Hippocampal formation (tissue), 2 donors: ENCODE data around the gene KRTAP10-4.
"Not testable (repeated sequence)": the region's sequence is repeated elsewhere in the genome, so short reads cannot be mapped to it uniquely, and the experiment has no call there.

Source experiments
- DNase-seq, 2 donors: peaks; one replicate each; lab custom pipeline; 2025; lab: John Stamatoyannopoulos, UW

KRTAP10-4 gene

DNA sequence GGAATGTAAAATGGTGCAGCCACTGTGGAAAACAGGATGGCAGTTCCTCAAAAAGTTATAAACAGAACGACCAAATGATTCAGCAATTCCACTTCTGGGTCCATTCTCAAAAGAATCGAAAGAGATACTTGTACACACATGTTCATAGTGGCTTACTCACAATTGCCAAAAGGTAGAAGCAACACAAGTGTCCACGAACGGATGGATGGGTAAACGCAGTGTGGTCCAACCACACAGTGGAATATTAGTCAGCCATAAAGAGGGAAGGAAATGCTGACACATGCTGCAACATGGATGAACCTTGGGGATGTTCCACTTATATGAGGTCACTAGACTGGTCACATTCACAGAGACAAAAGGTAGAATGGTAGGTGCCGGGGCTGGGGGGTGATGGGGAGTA, 38.8 kb upstream of the KRTAP10-4 start:
- DNase-seq, result no peak

DNA sequence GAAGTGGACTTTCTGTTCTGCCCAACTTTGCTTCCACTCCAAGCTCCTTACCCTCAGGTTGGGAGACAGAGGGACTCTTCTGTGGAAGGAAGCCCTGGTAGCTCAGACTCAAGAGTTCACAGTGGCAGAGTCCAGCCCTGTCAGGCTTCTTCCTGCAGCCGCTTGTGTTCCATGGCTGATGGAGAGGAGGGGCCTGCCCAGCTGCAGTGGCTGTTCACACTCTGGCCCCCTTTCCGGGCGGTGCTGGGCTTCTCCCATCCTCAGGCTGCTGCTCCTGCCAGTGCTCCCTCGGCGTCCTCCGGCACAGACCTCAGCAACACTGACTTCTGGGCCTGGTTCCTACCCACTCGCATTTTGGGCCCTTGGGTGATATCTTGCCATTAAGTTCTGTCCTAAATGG, 37.6 kb upstream of the KRTAP10-4 start:
- no peak for DNase-seq

DNA sequence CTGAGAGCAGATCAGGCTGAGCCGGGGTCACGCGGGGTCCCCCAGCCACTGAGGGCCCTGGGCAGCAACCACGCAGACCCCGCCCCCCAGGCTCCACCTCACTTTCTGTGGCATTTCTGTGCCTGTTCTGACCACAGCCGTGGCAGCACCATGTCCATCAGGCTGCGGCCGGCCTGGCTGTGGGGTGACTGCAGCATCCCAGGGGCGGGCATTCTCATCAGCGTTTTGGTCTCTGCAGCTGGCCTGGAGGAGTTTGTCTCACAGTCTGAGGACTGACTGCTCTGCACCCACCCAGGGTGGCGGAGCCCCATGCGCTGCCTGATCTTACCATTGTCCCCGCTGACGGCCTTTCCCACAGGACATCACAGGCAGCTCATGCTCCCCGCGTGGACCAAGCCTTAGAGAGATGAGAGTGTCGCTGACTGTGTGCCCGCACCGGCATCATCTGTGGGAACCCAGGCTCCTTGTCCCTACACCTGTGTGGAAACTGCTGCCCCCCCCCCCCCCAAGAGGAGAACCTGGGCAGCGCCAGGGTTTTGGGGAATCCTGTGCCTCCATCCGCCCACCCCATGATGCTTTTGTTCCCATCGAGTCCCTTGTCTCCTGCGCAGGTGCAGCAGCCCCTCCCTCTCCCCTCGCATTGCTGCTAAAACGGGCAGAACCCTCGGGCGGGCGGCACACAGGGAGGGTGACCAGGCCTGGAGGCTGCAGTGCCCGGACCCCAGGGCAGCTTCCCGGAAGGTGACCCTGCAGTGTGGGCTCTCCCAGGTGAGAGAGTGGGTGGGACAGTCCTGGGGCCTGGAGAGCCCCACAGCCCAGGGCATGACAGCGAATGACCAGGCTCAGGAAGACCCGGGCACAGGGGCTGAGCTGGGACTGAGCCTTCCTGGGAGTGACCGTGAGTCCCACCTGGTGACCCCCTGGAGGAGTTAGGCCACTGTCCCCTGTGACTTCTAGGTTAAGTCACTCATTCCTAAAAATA, 35.3 kb upstream of the KRTAP10-4 start:
- no peak for DNase-seq

DNA sequence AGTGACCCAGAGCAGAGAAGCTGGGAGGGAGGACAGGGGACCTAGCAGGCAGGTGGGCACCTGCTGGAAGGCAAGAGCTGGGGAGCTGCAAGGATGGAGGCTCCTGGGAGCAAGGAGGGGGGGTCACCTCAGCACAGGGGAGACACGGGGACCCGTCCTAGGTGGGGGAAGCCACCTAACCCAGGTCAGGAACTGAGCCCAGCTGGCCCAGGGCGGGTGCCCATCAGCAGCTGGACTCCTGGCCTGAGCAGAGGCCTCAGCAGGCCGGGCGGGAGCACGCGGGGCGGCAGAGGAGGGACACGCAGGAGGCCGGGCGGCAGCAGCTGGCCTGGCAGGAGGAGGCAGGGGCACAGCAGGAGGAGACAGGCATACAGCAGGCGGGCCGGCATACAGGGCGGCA, 34.5 kb upstream of the KRTAP10-4 start:
- no peak for DNase-seq

DNA sequence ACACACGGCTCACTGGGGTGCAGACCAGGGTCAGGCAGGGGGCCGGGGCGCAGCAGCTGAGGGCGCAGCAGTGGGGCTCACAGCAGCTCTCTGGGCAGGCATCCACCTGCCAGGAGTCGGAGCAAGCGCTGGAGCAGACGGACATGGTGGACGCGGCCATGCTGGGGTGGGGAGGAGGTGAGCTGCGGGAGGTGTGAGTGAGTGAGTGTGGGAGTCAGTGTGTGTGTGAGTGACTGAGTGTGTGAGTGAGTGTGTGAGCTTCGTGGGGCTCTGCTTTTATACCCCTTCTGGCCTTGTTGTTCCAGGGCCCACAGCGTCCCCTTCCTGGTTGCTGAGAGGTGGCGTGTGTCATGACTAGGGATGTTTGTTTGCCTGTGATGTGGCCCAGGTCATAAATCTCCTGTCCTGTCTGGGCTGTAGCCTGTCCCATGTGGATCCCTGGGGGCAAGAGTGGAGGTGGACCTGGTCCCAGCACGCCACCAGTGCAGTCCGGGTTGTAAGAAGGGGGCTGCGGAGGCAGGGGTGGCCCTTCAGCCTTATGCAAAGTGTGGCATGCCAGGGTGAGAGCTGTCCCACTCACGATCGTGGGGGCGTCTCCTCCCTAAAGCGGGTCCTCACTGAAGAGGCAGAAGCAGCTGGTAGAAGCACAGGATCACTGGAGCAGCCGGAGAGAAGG, 33.4 kb upstream of the KRTAP10-4 start, which contains the start of gene KRTAP10-1:
Gene KRTAP10-1, minus strand, starts transcription at position 205 of the 676 bp plus-strand sequence. Its CDS starts 45 bp downstream, at position 160.
- no peak for DNase-seq

DNA sequence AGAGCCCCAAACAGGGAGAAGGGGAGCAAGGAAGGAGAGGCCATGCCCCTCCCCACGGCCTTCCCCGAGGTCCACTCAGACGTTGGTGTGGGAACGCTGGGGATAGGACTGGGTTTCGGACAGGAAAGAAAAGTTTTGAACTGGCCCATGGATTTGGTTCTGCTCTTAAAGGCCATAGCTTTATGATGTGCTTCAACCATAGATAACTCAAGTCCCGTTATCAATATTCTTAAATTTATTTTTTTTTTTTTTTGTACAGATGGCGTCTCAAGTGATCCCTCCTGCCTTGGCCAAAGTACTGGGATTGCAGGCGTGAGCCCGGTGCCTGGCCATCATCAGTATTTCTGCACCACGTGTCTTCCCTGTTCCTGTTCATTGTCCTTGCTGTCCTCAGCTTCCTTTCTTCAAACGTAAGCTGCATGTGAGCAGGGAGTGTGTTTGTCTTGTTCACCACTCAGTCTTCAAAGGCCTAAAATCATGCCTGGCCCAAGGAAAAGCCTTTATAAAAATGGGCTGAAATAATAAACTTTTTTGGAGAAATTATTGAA, 32.7 kb upstream of the KRTAP10-4 start:
- DNase-seq, result no peak

DNA sequence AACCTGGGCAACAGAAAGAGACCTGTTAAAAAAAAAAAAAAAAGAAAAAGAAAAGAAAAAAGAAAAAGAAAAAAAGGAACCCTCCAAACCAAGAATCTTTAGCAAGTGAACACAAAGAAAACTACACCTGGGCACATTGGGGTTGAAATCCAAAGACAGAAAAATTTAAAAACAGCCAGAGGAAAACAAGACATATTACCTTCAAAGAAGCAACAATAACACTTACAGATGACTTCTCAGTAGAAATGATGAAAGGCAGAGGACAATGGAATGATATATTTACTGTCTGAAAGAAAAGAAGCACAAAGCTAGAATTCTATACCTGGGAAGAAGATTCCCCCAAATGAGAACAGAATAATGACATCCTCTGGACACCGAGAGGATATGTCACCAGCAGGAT, 30.8 kb upstream of the KRTAP10-4 start:
- no peak for DNase-seq

DNA sequence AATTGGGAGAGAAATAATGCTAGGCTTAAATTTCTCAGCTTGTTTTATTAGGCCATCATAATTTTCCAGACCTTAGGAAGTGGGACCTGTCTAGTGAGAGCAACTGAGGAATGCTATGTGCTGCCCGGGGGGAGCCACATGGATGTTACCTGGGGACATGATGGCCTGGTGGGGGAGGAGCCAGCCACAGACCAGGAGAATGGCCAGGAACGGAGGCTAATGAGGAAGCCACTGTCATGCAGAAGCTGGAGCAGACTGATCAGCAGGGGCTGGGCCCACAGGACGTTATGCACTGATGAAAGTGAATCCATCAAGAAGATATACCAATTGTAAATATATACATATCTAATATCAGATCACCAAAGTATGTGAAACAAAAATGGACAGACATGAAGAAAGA, 29.0 kb upstream of the KRTAP10-4 start:
- DNase-seq, result no peak

DNA sequence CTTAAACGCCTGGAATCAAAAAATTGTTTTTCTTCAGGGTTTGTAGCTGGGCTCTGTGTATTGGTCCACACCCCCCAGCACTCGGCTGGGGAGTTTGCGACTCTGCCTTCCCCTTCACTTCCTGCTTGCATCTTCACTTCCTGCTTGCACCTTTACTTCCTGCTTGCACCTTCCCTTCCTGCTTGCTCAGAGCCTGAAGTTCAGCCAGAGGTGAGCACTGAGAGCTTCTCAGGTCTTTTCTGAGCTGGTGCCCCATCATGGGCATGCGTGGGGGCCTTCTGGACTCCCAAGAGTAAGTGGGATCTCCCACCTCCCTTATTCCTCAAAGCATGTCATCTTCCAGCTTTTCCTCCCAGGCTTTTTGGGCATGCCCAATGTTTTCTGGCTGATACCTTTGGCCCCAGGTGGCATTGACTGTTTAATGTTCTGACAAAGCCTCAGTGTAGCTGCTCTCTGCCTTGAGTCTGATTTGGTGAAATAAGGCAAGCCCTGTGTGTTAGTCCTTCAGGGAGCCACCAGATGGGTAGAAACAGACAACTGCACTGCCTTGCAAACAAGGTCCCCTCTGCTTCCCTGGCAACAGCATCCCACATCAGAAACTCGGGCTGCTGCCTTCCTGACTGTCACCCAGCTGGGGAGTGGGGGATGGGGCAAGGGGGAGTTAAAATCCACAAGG, 25.7 kb upstream of the KRTAP10-4 start:
- DNase-seq, result no peak

DNA sequence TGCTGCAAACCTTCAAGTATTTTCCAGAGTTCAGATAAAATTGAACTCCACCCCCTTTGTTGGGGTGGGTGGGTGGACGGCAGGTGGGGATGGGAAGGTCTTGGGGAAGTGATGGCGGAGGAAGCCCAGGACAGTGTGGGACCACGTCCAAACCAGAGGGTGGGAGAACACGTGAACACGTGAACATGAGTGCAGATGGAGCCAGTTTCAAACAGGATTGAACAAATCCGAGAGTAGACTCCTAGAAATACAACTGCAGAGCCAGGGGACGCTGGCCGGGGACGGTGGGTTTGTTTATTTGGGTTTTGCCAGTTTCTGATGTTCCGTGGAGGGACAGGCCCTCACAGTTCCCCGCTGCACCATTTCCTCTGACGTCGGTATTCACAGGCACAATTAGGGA, 25.1 kb upstream of the KRTAP10-4 start:
- no peak for DNase-seq

DNA sequence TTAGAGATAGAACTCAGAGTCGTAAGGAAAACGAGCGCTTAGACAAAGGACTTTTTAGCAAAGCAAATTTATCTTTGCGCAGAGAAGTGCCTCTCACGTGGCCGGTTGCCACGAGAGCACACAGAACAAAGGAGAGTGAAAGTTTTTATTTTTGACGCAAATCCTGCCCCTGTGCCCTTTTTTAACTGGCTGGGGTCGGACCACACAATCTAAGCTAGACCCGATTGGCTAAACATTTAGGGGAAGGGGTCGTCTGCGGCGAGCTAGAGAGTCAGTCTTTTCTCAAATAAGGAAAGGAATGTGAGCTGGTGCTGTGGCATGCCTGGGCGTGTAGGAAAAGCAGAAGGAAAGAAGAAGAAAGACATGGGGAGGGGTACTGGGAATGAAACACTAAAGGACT, 24.6 kb upstream of the KRTAP10-4 start:
- DNase-seq, result no peak

DNA sequence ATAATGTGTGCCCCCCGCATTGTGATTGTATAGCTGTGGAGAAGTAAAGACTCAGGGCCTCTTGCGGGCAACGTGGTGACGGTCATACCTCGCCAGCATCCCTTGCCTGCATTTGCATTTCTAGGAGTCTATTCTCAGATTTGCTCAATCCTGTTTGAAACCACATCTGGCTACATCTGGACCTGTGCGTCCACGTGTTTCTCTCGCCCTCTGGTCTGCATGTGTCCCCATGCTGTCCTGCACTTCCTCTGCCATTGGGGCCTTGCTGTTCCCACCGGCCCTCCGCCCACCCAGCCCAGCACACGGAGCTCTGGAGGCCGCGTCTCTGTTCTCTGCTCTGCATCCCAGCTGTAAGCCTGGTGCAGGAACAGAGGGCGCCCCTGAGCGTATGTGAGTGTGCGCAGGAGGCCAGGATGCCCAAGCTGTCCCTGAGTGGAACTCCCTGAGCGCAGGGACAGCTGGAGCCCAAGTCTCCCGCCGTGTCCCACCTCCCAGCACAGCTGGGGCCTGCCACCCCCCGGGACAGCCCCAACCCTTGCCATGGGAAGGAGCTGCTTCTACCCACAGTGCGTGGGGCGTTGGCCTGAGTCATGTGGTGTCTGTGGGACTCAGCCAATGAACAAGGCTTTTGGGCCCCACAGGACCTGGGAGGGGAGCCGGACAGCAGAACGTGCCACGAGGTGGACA, 23.9 kb upstream of the KRTAP10-4 start:
- DNase-seq, result no peak

DNA sequence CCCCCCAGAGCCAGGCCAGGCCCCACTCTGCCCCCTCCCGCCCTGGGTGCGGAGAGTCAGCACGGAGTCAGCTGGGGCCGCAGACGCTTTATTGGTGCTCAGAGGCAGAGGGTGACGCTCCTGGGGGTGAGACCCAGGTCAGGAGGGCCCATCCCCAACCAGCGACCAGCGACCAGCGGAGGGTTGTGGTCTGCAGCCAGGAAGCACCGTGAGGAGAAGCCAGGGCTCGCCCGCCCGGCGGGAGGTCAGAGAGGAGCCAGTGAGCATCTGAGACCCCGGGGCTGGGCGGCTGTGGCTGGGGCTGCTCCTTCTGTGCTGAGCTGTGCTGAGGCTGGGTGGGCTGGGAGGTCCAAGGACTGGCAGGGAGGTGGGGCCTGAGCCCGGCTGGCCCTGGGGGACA, 23.2 kb upstream of the KRTAP10-4 start:
- DNase-seq, result not testable (repeated sequence)

DNA sequence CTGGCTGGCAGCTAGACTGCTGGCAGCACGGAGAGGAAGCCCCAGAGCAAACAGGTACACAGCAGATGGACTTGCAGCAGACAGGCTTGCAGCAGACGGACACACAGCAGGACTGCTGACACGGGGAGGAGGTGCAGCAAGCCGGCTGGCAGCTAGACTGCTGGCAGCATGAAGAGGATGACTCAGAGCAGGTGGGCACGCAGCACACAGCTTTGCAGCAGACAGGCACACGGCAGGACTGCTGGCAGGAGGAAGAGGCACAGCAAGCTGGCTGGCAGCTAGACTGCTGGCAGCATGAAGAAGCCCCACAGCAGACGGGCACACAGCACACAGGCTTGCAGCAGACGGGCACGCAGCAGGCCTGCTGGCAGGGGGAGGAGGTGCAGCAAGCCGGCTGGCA, 22.7 kb upstream of the KRTAP10-4 start:
- DNase-seq, result no peak

DNA sequence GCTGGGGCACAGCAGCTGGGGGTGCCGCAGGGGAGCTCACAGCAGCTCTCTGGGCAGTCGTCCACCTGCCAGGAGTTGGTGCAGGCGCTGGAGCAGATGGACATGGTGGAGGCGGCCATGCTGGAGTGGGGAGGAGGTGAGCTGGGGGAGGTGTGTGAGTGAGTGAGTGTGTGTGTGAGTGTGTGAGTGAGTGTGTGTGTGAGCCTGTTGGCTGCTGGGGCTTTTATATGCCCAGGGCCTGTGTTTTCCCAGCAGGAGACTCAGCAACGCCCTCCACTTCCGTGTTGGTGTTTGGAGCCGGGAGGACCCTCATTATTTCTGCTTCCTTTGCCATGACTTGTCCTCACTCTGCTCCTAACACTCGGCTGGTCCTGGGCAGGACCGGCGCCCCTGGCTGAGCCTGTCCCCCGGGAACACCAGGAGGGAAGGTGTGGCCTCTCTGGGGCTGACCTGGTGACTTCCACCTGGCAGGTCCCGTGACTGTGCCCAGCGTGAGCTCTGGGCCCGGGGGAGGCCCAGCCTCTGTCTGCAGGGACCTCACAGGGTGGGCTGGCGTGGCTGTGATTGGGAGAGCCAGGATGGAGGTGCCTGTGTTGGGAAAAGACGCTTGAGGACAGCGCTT, 22.1 kb upstream of the KRTAP10-4 start, which contains the start of gene KRTAP10-2:
Gene KRTAP10-2, minus strand, starts transcription at position 166 of the 622 bp plus-strand sequence. Its CDS starts 47 bp downstream, at position 119.
- DNase-seq, result no peak

DNA sequence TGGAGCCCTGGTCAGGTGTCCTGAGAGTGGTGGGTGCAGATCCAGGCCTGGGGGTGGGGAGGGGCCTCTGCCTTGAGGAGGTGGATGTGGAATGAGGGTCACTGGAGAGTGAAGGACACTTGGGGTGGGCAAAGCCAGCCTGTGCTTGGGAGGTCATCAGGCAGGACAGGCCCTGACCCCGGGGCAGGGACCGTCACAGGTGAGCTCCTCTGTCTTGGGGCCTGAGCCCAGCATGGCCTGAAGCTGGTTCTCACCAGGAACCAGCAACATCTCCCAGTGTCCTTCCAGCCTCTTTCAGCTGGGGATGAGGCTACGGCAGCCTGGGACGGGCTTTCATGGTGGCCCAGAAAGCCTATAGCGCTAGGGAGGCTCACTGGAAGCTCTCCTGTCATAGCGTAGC, 21.4 kb upstream of the KRTAP10-4 start:
- no peak for DNase-seq

DNA sequence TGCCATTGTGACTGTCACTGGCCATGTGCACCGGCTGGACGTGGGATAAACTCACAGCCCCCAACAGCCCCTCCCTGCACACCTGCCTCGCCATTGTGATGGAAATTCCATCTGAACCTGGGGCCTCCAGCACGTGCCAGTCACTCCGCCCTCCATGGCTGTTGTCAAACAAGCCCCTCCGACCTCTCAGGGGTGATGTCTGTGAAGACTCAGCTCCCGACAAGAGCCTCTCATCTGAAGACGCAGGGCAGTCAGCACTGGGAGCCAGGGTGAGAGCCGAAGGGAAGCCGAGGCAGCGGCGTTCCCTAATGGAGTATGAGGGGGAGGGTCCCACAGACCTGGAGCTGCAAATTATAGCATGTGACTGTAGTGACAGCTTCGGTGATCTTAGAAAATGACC, 20.8 kb upstream of the KRTAP10-4 start:
- no peak for DNase-seq

DNA sequence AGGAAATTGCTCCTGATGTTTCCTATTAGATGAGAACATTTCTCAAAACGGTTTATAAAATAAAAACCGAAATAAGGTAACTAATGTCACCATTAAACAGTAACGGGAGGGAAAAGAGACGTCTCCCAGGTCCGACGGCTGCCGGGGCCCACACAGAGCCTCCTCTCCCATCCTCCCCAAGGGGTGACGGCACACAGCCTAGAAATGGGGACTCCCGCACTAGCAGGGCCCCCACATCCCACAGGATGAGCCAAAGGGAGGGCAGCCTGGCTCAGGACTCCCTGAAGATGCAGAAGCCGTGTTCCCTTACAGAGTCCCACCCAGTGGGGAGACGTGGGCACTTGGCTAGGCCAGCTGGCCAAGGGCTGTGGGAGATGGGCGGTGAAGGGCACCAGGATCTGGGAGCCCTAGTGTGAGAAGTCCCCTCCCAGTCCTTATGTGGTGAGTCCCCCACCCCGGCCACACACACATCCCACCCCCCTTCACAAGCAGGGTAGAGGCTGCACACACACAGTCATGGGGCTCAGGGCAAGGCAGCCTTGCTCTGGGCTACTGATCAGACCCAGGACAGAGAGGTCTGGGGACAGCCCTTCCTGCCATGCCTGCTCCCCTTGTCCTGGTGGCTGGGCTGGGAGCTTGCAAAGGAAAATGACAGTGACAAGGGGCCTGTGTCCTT, 18.2 kb upstream of the KRTAP10-4 start:
- no peak for DNase-seq

DNA sequence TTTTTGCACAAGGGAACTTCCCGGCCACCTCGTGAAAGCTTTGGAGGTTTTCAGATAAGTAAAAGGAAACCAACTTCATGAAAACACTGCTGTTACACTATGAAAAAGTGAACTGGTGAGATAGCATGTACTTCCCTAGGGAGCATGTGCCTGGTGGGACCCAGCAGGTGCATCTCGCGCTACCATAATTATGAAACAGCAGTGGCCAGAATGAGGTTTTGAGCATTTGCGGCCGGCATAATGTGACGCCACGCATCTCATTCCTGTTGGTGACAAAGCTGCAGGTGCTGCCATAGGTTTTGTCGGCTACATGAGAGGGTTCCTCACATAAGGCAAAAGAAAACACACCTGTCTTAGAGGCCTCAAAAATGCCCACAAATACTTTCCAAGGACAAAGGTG, 16.6 kb upstream of the KRTAP10-4 start:
- DNase-seq, result no peak
